Gastrocnemius medialis (tissue), 4 donors: Measurements from ENCODE around the gene C11orf86. TPM values are rescaled to one million over a fixed set of nuclear protein-coding genes. Genes with fewer than 3 reads are reported as not detected.

Experiments used
- ATAC-seq, 2 donors: fragments of 150-250 bp; one replicate each; pipeline ENCODE4 v1.9.1; 2016
- DNase-seq, 2 donors: peaks; one replicate each; pipeline ENCODE4 v3.0.0-alpha.2; 2019
- H3K27ac ChIP-seq, 4 donors: fragments of 200-600 bp; sonication (generic); 1 replicate in 1 of 4; 2 replicates in 3 of 4; pipeline ENCODE4 v1.5.1; 2016 to 2018; ENCODE audit warnings: mild to moderate bottlenecking in 2 of 4, moderate library complexity in 1 of 4
- H3K27me3 ChIP-seq, 3 donors: fragments of 200-600 bp; sonication (generic) in 2 of 3; 1 replicate in 1 of 3; 2 replicates in 2 of 3; pipeline versions ENCODE4 v1.5.1 to v1.6.0; 2016 to 2019; ENCODE audit warnings: mild to moderate bottlenecking in 1 of 3, moderate library complexity in 1 of 3
- H3K36me3 ChIP-seq, 2 donors: fragments of 200-600 bp; sonication (generic) in 1 of 2; one replicate each; pipeline ENCODE4 v1.5.1; 2017 to 2018
- H3K4me1 ChIP-seq, 2 donors: fragments of 200-600 bp; sonication (generic) in 1 of 2; one replicate each; pipeline ENCODE4 v1.5.1; 2016 to 2017; ENCODE audit warnings: mild to moderate bottlenecking in 2 of 2
- H3K4me3 ChIP-seq, 4 donors: fragments of 200-600 bp; sonication (generic) in 3 of 4; 1 replicate in 1 of 4; 2 replicates in 3 of 4; pipeline ENCODE4 v1.5.1; 2016 to 2019; ENCODE audit warnings: mild to moderate bottlenecking in 2 of 4
- H3K9me3 ChIP-seq, 3 donors: fragments of 200-600 bp; sonication (generic) in 2 of 3; 1 replicate in 1 of 3; 2 replicates in 2 of 3; pipeline ENCODE4 v1.5.1; 2016 to 2019
- POLR2A ChIP-seq, 2 donors: fragments of 450-650 bp; IDR thresholded peaks; one replicate each; pipeline ENCODE4 v1.6.1; 2017; ENCODE audit warnings: antibody characterized with exemption in 2 of 2, mild to moderate bottlenecking in 2 of 2, moderate library complexity in 2 of 2
- in situ Hi-C, 4 donors: fragments of 200-750 bp; cut with MboI; loops; one replicate each; pipeline versions ENCODE4 v1.15.0 to v1.8.0; 2017; ENCODE audit warnings: low sequenced_read_pairs in 4 of 4
- intact Hi-C: fragments of 100-400 bp; cut with DNase I; formaldehyde crosslinking; loops from one replicate; pipeline ENCODE4 v1.15.1; 2023; ENCODE audit warnings: low total_unique reads
- total RNA-seq, 4 donors: library from RNA; depleted of rRNA; stranded (reverse); fragments of >200 nt; gene quantifications; one replicate each; pipeline versions ENCODE4 v1.1.0 to v1.2.3, GENCODE V29; 2016
- TF ChIP-seq, protein P1 (sequence below), 5 experiments: fragments of 450-650 bp in 3 of 5; fragments of 200-600 bp in 2 of 5; sonication (generic) in 2 of 5; IDR thresholded peaks in 4 of 5; conservative IDR thresholded peaks in 1 of 5; 1 replicate in 4 of 5; 2 replicates in 1 of 5; pipeline ENCODE4 v1.5.1; 2016 to 2019; ENCODE audit warnings: antibody characterized with exemption in 5 of 5, mild to moderate bottlenecking in 3 of 5, moderate library complexity in 3 of 5

C11orf86 gene
- total RNA-seq, 4 donors from 2014 or later: not detected

DNA sequence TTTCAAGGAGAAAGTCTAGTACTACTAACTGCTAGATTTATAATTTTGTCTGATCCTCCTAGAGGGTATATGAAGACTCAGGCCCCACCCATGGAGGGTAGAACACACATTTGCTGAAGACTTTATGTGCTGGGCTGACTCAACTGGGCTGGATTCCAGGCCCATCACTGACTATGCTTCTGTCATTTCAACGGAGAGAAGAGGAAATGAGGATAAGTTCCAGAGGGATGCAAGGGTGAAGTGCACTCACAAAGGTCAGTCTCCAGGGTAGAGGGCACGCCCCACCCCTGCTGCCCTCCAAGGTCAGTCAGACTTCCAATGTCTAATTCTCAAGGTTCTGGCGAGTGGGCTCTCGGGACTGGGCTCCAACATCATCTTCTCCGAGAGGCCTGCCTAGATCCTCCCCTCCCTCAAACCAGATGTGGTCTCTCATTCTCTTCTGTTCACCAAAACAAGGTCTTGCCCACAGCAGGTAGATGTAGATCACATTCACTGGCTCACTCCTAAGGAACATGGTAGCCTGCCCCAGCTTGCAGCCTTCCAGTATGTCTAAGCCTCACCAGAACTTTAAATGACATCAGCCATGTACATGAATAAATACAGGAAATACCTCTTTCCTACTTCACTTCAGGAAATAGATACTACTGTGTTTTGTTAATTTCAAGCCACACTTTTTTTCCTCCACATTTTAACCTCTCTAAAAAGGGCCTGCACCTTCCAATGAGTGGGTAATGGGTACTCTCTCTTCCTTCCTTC is 7.3 kb upstream of the C11orf86 start:
- no peak for TF ChIP-seq POLR2A (IDR thresholded peaks at IDR 0.05)
- TF ChIP-seq, protein P1, sequence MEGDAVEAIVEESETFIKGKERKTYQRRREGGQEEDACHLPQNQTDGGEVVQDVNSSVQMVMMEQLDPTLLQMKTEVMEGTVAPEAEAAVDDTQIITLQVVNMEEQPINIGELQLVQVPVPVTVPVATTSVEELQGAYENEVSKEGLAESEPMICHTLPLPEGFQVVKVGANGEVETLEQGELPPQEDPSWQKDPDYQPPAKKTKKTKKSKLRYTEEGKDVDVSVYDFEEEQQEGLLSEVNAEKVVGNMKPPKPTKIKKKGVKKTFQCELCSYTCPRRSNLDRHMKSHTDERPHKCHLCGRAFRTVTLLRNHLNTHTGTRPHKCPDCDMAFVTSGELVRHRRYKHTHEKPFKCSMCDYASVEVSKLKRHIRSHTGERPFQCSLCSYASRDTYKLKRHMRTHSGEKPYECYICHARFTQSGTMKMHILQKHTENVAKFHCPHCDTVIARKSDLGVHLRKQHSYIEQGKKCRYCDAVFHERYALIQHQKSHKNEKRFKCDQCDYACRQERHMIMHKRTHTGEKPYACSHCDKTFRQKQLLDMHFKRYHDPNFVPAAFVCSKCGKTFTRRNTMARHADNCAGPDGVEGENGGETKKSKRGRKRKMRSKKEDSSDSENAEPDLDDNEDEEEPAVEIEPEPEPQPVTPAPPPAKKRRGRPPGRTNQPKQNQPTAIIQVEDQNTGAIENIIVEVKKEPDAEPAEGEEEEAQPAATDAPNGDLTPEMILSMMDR (IDR thresholded peaks at IDR 0.05 in 4 of 5, conservative IDR thresholded peaks at IDR 0.05 in 1 of 5): no peak
- Histone ChIP-seq H3K36me3 (no peaks in the 10 kb centered on the region), H3K9me3 (no peaks in the 10 kb centered on the region), H3K4me1 (no peaks in the 10 kb centered on the region), H3K27ac (no peak overlapping the region), H3K4me3 (no peak overlapping the region), H3K27me3 (no peaks in the 10 kb centered on the region)
- intact Hi-C loops: no loop called here
- in situ Hi-C loops: no loop called here
- DNase-seq (no peak), ATAC-seq (no peak)

DNA sequence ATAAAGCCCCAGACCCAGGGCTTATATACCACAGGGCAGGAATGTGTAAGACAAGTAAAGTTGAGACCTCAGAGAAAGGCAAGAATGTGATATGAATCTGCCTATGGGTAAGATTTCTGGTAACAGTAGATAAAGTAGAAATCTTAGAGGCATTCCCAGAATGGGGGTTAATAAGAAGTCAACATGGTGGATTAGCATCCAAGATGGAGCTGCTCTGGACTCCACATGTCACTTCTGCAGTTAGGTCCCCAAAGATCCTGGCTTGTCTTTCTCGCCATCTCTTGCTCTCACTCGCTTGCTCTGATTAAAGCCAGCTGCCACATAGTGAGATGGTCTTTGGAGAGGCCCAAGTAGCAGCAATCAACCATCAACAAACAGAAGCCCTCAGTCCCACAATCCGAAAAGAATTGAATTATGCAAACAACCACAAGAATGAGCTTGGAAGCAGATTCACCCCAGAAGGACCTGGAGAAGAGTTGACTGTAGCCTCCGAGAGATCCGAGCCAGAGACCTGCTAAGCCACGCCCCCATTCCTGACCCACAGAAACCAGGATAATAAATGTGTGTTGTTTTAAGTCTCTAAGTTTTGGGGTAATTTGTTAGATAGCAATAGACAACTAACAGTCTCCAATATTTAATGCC is 5.4 kb upstream of the C11orf86 start:
- no peak for ATAC-seq
- DNase-seq: no peak
- intact Hi-C loops (no loop called here), in situ Hi-C loops (no loop called here)
- H3K27ac ChIP-seq: no peak overlapping the region
- TF ChIP-seq, protein P1 (IDR thresholded peaks at IDR 0.05 in 4 of 5, conservative IDR thresholded peaks at IDR 0.05 in 1 of 5): no peak
- no peak for TF ChIP-seq POLR2A (IDR thresholded peaks at IDR 0.05)
- no peaks in the 10 kb centered on the region for H3K4me1 ChIP-seq
- no peaks in the 10 kb centered on the region for H3K9me3 ChIP-seq
- H3K27me3 ChIP-seq: no peaks in the 10 kb centered on the region
- no peak overlapping the region for H3K4me3 ChIP-seq
- no peaks in the 10 kb centered on the region for H3K36me3 ChIP-seq

DNA sequence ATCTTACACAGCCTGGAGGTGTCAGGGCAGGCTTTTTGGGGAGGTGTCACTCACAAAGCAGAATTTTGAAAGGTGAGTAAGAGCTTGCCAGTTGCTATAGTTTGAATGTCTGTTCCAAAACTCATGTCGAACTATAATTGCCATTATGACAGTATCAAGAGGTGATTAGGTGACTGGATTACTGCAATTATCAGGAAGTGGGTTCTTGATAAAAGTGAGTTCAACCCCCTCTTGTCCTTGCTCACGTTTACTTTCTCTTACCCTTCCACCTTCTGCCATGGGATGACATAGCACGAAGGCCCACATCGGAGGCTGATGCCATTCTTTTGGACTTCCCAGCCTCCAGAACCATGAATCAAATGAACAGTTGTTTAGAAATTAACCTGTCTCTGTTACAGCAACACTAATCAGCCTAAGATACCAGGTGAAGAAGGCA is 4.7 kb upstream of the C11orf86 start:
- Histone ChIP-seq H3K27ac (peak overlapping the region in 2 of 4 donors; percentile 22 to 29), H3K27me3 (no peaks in the 10 kb centered on the region), H3K4me1 (no peaks in the 10 kb centered on the region), H3K9me3 (no peaks in the 10 kb centered on the region), H3K4me3 (no peak overlapping the region), H3K36me3 (no peaks in the 10 kb centered on the region)
- no peak for TF ChIP-seq POLR2A (IDR thresholded peaks at IDR 0.05)
- TF ChIP-seq, protein P1 (IDR thresholded peaks at IDR 0.05 in 4 of 5, conservative IDR thresholded peaks at IDR 0.05 in 1 of 5): no peak
- in situ Hi-C loops (no loop called here), intact Hi-C loops (no loop called here)
- ATAC-seq (no peak), DNase-seq (no peak)

DNA sequence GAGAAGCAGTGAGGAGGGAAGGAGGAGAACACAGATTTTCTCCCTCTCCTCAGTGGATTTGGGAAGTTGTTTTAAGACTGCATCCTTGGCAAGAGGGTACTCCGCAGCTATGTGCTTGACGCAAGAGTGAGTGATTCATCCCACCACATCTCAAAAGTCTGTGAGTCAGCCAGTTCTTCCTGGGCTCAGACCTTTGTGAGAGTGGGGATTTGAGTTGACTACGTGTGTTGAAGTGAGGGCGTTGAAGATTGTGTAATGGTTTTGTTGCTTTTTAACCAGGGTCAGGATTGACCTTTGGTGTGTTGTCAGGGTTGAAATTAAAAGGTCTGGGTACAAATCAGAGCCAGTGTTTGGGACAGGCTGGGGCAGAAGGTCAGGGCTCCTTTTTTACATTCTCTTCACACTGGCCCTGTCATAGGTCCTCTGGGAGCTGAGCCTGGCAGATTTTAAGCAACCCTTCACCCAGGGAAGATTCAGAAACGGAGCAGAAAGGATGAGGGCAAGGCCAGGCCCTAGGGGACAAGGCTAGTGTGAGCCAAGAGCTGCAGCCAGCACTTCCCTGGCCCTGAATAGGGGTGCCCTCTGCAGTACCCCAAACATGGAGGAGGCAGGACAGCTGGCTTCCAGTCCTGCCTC is 4.2 kb upstream of the C11orf86 start:
- ATAC-seq: peak; percentile 85 to 91
- Histone ChIP-seq H3K4me1 (no peaks in the 10 kb centered on the region), H3K4me3 (no peak overlapping the region), H3K27ac (peak overlapping the region; percentile 38 to 68 (median 60)), H3K9me3 (no peaks in the 10 kb centered on the region), H3K36me3 (no peaks in the 10 kb centered on the region), H3K27me3 (no peaks in the 10 kb centered on the region)
- DNase-seq: peak in 1 of 2 donors; percentile 72
- in situ Hi-C loops: no loop called here
- TF ChIP-seq, protein P1 (IDR thresholded peaks at IDR 0.05 in 4 of 5, conservative IDR thresholded peaks at IDR 0.05 in 1 of 5): no peak
- no peak for TF ChIP-seq POLR2A (IDR thresholded peaks at IDR 0.05)
- intact Hi-C loops: no loop called here
